OCI-LY1 (cell line): ENCODE results near the gene DNAH17.

Source experiments
- H2AFZ ChIP-seq: fragments of 200-600 bp; sonication (generic), shearing (Covaris generic); 2 replicates; pipeline ENCODE4 v1.6.0; 2014; ENCODE audit warnings: antibody characterized with exemption, mild to moderate bottlenecking, low read length
- H3F3A ChIP-seq: fragments of 200-600 bp; sonication (generic), shearing (Covaris generic); 2 replicates; pipeline ENCODE4 v1.6.0; 2014; ENCODE audit warnings: mild to moderate bottlenecking, antibody characterized with exemption, low read length, moderate library complexity; ENCODE audit not compliant: insufficient read depth
- H3K27ac ChIP-seq: fragments of 200-600 bp; sonication (generic); 2 replicates; pipeline ENCODE4 v1.5.1; 2014; ENCODE audit warnings: low read length, mixed run types, mild to moderate bottlenecking, low read depth; ENCODE audit not compliant: poor library complexity, severe bottlenecking
- H3K27me3 ChIP-seq: fragments of 200-600 bp; sonication (generic); 2 replicates; pipeline ENCODE4 v1.6.0; 2014; ENCODE audit warnings: antibody characterized with exemption, mild to moderate bottlenecking, low read length, moderate library complexity; ENCODE audit not compliant: insufficient read depth
- H3K36me3 ChIP-seq: fragments of 200-600 bp; sonication (generic); 2 replicates; pipeline ENCODE4 v1.6.1; 2014; ENCODE audit warnings: mild to moderate bottlenecking, antibody characterized with exemption, low read length, moderate library complexity, mixed read lengths; ENCODE audit not compliant: insufficient read depth
- H3K4me1 ChIP-seq: fragments of 200-600 bp; sonication (generic); 2 replicates; pipeline ENCODE4 v1.5.1; 2014; ENCODE audit warnings: mild to moderate bottlenecking, low read length, moderate library complexity; ENCODE audit not compliant: insufficient read depth, severe bottlenecking
- H3K4me2 ChIP-seq: fragments of 200-600 bp; sonication (generic), shearing (Covaris generic); 2 replicates; pipeline ENCODE4 v1.6.1; 2014; ENCODE audit warnings: low read length
- H3K4me3 ChIP-seq: fragments of 200-600 bp; sonication (generic); 2 replicates; pipeline ENCODE4 v1.5.1; 2014; ENCODE audit warnings: low read length, low read depth, mild to moderate bottlenecking, mixed read lengths; ENCODE audit not compliant: poor library complexity, severe bottlenecking
- H3K79me2 ChIP-seq: fragments of 200-600 bp; shearing (Covaris generic); 2 replicates; pipeline ENCODE4 v1.6.1; 2016; ENCODE audit warnings: mixed run types, low read length, mixed read lengths; ENCODE audit not compliant: insufficient read depth
- H3K9ac ChIP-seq: fragments of 200-600 bp; sonication (generic), shearing (Covaris generic); 2 replicates; pipeline ENCODE4 v1.6.1; 2014; ENCODE audit warnings: mild to moderate bottlenecking, low read length, mixed read lengths
- H3K9me2 ChIP-seq: fragments of 200-600 bp; sonication (generic), shearing (Covaris generic); 2 replicates; pipeline ENCODE4 v1.6.1; 2014; ENCODE audit warnings: low read depth, mild to moderate bottlenecking, low read length, mixed read lengths
- H3K9me3 ChIP-seq: fragments of 200-600 bp; shearing (Covaris generic); 2 replicates; pipeline ENCODE4 v1.6.1; 2014; ENCODE audit warnings: low read length, mixed read lengths
- H4K20me1 ChIP-seq: fragments of 200-600 bp; sonication (generic), shearing (Covaris generic); 2 replicates; pipeline ENCODE4 v1.6.0; 2016; ENCODE audit warnings: mild to moderate bottlenecking, low read length; ENCODE audit not compliant: insufficient read depth
- CTCF ChIP-seq: fragments of 200-600 bp; sonication (generic), shearing (Covaris generic); IDR thresholded peaks from 2 replicates; pipeline ENCODE4 v1.5.1; 2017; ENCODE audit warnings: mild to moderate bottlenecking, antibody characterized with exemption, low read length, moderate library complexity, mixed read lengths
- EZH2 ChIP-seq: fragments of 200-600 bp; sonication (generic), shearing (Covaris generic); IDR thresholded peaks from 2 replicates; pipeline ENCODE4 v1.8.0; 2017; ENCODE audit warnings: borderline replicate concordance, mixed run types, mild to moderate bottlenecking, antibody characterized with exemption, low read length, moderate library complexity, mixed read lengths

Gene DNAH17

GRCh38 chr17:78613416-78613815 is 36.2 kb upstream of the DNAH17 start:
- TF ChIP-seq EZH2, result no peak
- TF ChIP-seq CTCF, result no peak
- Histone ChIP-seq H3K27ac (no peak overlapping the region), H3K4me3 (no peak overlapping the region), H4K20me1 (no peaks in the 10 kb centered on the region), H3K36me3 (no peaks in the 10 kb centered on the region; the same call in 1 of the 2 replicates), H3F3A (no peaks in the 10 kb centered on the region), H3K4me2 (no peak overlapping the region), H3K9me2 (no peaks in the 10 kb centered on the region), H3K4me1 (no peaks in the 10 kb centered on the region), H2AFZ (no peak overlapping the region), H3K27me3 (peaks cover 6% of the 10 kb centered on the region; the same call in 1 of the 2 replicates), H3K9ac (no peak overlapping the region), H3K79me2 (no peaks in the 10 kb centered on the region), H3K9me3 (peaks cover 2% of the 10 kb centered on the region; the same call in 1 of the 2 replicates)

GRCh38 chr17:78611607-78612006 is 34.4 kb upstream of the DNAH17 start:
- no peaks in the 10 kb centered on the region for H3K9me2 ChIP-seq
- TF ChIP-seq CTCF, result no peak
- no peak for TF ChIP-seq EZH2
- peaks cover 9% of the 10 kb centered on the region; the same call in 1 of the 2 replicates for H3K27me3 ChIP-seq
- H3K79me2 ChIP-seq, result no peaks in the 10 kb centered on the region
- no peak overlapping the region for H3K4me2 ChIP-seq
- H3K9me3 ChIP-seq, result peaks cover 2% of the 10 kb centered on the region; the same call in 1 of the 2 replicates
- H3F3A ChIP-seq, result no peaks in the 10 kb centered on the region
- no peaks in the 10 kb centered on the region for H4K20me1 ChIP-seq
- H3K4me3 ChIP-seq, result no peak overlapping the region
- no peak overlapping the region for H3K27ac ChIP-seq
- H3K36me3 ChIP-seq, result no peaks in the 10 kb centered on the region; the same call in 1 of the 2 replicates
- H2AFZ ChIP-seq, result no peak overlapping the region
- H3K9ac ChIP-seq, result no peak overlapping the region
- no peaks in the 10 kb centered on the region for H3K4me1 ChIP-seq

GRCh38 chr17:78610951-78611511 is 33.8 kb upstream of the DNAH17 start:
- Histone ChIP-seq H2AFZ (no peak overlapping the region), H3K4me1 (no peaks in the 10 kb centered on the region), H3K27me3 (peaks cover 9% of the 10 kb centered on the region; the same call in 1 of the 2 replicates), H3K79me2 (no peaks in the 10 kb centered on the region), H3K36me3 (no peaks in the 10 kb centered on the region; the same call in 1 of the 2 replicates), H3K9me3 (peaks cover 2% of the 10 kb centered on the region; the same call in 1 of the 2 replicates), H3K4me3 (no peak overlapping the region), H3K9ac (no peak overlapping the region), H4K20me1 (no peaks in the 10 kb centered on the region), H3K27ac (no peak overlapping the region), H3F3A (no peaks in the 10 kb centered on the region), H3K9me2 (no peaks in the 10 kb centered on the region), H3K4me2 (no peak overlapping the region)
- TF ChIP-seq EZH2, result no peak
- TF ChIP-seq CTCF, result no peak
